OCI-LY7 (cell line): Measurements from ENCODE around the gene LOXHD1. TPM values are rescaled to one million over a fixed set of nuclear protein-coding genes. Genes with fewer than 3 reads are reported as not detected.

Experiments used
- BruUV-seq: library from RNA; stranded (reverse); fragments of 400-500 nt; replicated peaks from 2 replicates; lab custom pipeline; 2021; lab: Mats Ljungman, UMichigan
- CTCF ChIA-PET: fragments of 300-600 bp; sonication (Branson Sonifier 250); formaldehyde crosslinking; loops from one replicate; lab custom pipeline; 2022; ENCODE audit warnings: antibody characterized with exemption; ENCODE audit not compliant: unreplicated experiment; lab: Charles Lee
- POLR2A ChIA-PET: fragments of 300-600 bp; sonication (Branson Sonifier 250); formaldehyde crosslinking; loops from one replicate; lab custom pipeline; 2022; ENCODE audit warnings: antibody characterized with exemption; lab: Charles Lee
- DNase-seq: peaks from one replicate; pipeline ENCODE4 v3.0.0-alpha.2; 2015; ENCODE audit warnings: low spot score
- H2AFZ ChIP-seq: fragments of 200-600 bp; sonication (generic), shearing (Covaris generic); 2 replicates; pipeline ENCODE4 v1.6.1; 2014; ENCODE audit warnings: mild to moderate bottlenecking, antibody characterized with exemption, low read length, moderate library complexity
- H3K27ac ChIP-seq: fragments of 200-600 bp; sonication (generic); 2 replicates; pipeline ENCODE4 v1.5.1; 2014; ENCODE audit warnings: mixed run types, low read depth, mild to moderate bottlenecking, moderate library complexity, low read length, inconsistent platforms; ENCODE audit not compliant: poor library complexity, severe bottlenecking
- H3K36me3 ChIP-seq: fragments of 200-600 bp; sonication (generic); 2 replicates; pipeline ENCODE4 v1.6.1; 2014; ENCODE audit warnings: mild to moderate bottlenecking, antibody characterized with exemption, low read length, moderate library complexity, mixed read lengths; ENCODE audit not compliant: insufficient read depth
- H3K4me1 ChIP-seq: fragments of 200-600 bp; sonication (generic); 2 replicates; pipeline ENCODE4 v1.5.1; 2014; ENCODE audit warnings: mild to moderate bottlenecking, low read length; ENCODE audit not compliant: insufficient read depth, poor library complexity, severe bottlenecking
- H3K4me2 ChIP-seq: fragments of 200-600 bp; sonication (generic); 2 replicates; pipeline ENCODE4 v1.6.1; 2014; ENCODE audit warnings: mild to moderate bottlenecking, low read length
- H3K4me3 ChIP-seq: fragments of 200-600 bp; sonication (generic); 2 replicates; pipeline ENCODE4 v1.5.1; 2014; ENCODE audit warnings: mild to moderate bottlenecking, low read depth, low read length; ENCODE audit not compliant: poor library complexity, severe bottlenecking
- H3K79me2 ChIP-seq: fragments of 200-600 bp; sonication (generic); 2 replicates; pipeline ENCODE4 v1.6.1; 2016; ENCODE audit warnings: low read depth, mild to moderate bottlenecking, low read length, moderate library complexity, mixed read lengths; ENCODE audit not compliant: insufficient read depth
- H3K9me2 ChIP-seq: fragments of 200-600 bp; sonication (generic); 2 replicates; pipeline ENCODE4 v1.6.1; 2016; ENCODE audit warnings: mild to moderate bottlenecking, low read length, mixed read lengths; ENCODE audit not compliant: insufficient read depth
- H3K9me3 ChIP-seq: fragments of 200-600 bp; sonication (generic); 2 replicates; pipeline ENCODE4 v1.6.1; 2014; ENCODE audit warnings: mild to moderate bottlenecking, mixed run types, low read length, mixed read lengths
- H4K20me1 ChIP-seq: fragments of 200-600 bp; sonication (generic); 2 replicates; pipeline ENCODE4 v1.6.1; 2014; ENCODE audit warnings: mild to moderate bottlenecking, antibody characterized with exemption, low read length, moderate library complexity, mixed read lengths; ENCODE audit not compliant: insufficient read depth
- EZH2phosphoT487 ChIP-seq: fragments of 200-600 bp; sonication (generic); IDR thresholded peaks from 2 replicates; pipeline ENCODE4 v1.6.1; 2018; ENCODE audit warnings: low read depth, borderline replicate concordance, mild to moderate bottlenecking, mixed run types, antibody characterized with exemption, low read length, moderate library complexity, mixed read lengths
- intact Hi-C: fragments of 100-400 bp; cut with micrococcal nuclease; formaldehyde crosslinking; loops from one replicate; pipeline ENCODE4 v1.10.0; 2022; ENCODE audit not compliant: unreplicated experiment
- total RNA-seq, 2 experiments: library from RNA; depleted of rRNA in 1 of 2; stranded (reverse); fragments of >200 nt in 1 of 2; shearing (Covaris generic) in 1 of 2; gene quantifications; 2 replicates each; pipeline ENCODE4 v1.2.3, GENCODE V29; 2014 to 2022
- TF ChIP-seq, protein P1 (sequence below): fragments of 200-600 bp; sonication (generic); conservative IDR thresholded peaks from 2 replicates; pipeline ENCODE4 v1.5.1; 2014; ENCODE audit warnings: mild to moderate bottlenecking, antibody characterized with exemption, low read length, moderate library complexity, mixed read lengths

Gene LOXHD1
- total RNA-seq, 2 experiments from 2014 or later: not detected

DNA sequence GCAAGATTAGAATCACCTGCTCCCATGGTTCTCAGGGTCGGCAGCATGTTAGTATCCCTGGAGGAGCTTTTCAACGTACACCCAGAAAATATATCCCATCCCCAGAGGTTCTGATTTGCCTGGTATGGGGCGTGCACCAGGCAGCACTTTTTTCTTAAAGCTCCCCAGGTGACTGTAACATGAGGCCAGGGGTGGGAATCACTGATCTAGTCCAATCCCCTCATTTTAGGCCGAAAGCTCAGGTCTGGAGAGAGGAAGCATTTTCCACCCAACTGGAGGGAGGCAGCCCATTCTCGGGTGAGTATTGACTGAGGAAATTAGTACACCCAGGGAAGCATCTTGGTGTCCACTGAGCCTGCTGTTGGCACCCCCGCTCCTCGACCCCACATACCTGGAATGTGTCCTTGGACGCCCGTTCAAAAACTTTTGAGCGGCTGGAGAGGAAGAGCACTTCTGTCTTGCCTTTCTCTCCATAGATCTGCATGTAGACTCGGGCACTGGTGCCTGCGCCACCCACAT, 94.3 kb downstream of the LOXHD1 start:
- no peaks in the 10 kb centered on the region for H3K36me3 ChIP-seq
- POLR2A ChIA-PET: no interaction called here
- no peaks in the 10 kb centered on the region for H3K4me1 ChIP-seq
- H4K20me1 ChIP-seq: no peaks in the 10 kb centered on the region
- TF ChIP-seq EZH2phosphoT487: no peak
- TF ChIP-seq, protein P1, sequence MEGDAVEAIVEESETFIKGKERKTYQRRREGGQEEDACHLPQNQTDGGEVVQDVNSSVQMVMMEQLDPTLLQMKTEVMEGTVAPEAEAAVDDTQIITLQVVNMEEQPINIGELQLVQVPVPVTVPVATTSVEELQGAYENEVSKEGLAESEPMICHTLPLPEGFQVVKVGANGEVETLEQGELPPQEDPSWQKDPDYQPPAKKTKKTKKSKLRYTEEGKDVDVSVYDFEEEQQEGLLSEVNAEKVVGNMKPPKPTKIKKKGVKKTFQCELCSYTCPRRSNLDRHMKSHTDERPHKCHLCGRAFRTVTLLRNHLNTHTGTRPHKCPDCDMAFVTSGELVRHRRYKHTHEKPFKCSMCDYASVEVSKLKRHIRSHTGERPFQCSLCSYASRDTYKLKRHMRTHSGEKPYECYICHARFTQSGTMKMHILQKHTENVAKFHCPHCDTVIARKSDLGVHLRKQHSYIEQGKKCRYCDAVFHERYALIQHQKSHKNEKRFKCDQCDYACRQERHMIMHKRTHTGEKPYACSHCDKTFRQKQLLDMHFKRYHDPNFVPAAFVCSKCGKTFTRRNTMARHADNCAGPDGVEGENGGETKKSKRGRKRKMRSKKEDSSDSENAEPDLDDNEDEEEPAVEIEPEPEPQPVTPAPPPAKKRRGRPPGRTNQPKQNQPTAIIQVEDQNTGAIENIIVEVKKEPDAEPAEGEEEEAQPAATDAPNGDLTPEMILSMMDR: no peak
- H3K9me2 ChIP-seq: no peaks in the 10 kb centered on the region
- no peaks in the 10 kb centered on the region for H3K79me2 ChIP-seq
- intact Hi-C loops: no loop called here
- H2AFZ ChIP-seq: no peak overlapping the region
- no peak overlapping the region for H3K4me2 ChIP-seq
- no peak for DNase-seq
- no TSS peak for BruUV-seq
- H3K27ac ChIP-seq: no peak overlapping the region
- H3K4me3 ChIP-seq: no peak overlapping the region
- no peaks in the 10 kb centered on the region for H3K9me3 ChIP-seq
- CTCF ChIA-PET: no interaction called here

DNA sequence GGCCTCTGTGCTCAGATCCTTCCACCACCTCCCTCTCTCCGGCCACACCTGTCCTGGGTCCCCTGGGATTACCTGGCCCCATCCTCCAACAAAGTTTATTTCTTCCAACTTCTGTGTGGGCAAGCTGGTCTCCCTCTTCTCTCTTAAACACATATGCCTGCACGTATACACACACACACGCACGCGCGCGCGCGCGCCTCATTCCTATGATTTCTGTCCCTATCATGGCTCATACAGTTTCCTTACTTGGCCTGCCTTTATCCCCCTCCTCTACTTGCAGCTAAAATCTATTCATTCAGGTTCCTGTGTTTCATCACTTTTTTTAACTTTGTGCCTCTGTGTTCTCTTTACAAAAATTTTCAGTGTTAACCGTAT, 96.4 kb downstream of the LOXHD1 start:
- H3K4me1 ChIP-seq: no peaks in the 10 kb centered on the region
- no peak for DNase-seq
- H2AFZ ChIP-seq: no peak overlapping the region
- ChIA-PET POLR2A (no interaction called here), CTCF (no interaction called here)
- no TSS peak for BruUV-seq
- H3K4me3 ChIP-seq: no peak overlapping the region
- H3K79me2 ChIP-seq: no peaks in the 10 kb centered on the region
- no peaks in the 10 kb centered on the region for H3K9me3 ChIP-seq
- H3K4me2 ChIP-seq: no peak overlapping the region
- H3K27ac ChIP-seq: no peak overlapping the region
- H3K36me3 ChIP-seq: no peaks in the 10 kb centered on the region
- intact Hi-C loops: no loop called here
- H3K9me2 ChIP-seq: no peaks in the 10 kb centered on the region
- H4K20me1 ChIP-seq: no peaks in the 10 kb centered on the region
- no peak for TF ChIP-seq EZH2phosphoT487
- TF ChIP-seq, protein P1: no peak

DNA sequence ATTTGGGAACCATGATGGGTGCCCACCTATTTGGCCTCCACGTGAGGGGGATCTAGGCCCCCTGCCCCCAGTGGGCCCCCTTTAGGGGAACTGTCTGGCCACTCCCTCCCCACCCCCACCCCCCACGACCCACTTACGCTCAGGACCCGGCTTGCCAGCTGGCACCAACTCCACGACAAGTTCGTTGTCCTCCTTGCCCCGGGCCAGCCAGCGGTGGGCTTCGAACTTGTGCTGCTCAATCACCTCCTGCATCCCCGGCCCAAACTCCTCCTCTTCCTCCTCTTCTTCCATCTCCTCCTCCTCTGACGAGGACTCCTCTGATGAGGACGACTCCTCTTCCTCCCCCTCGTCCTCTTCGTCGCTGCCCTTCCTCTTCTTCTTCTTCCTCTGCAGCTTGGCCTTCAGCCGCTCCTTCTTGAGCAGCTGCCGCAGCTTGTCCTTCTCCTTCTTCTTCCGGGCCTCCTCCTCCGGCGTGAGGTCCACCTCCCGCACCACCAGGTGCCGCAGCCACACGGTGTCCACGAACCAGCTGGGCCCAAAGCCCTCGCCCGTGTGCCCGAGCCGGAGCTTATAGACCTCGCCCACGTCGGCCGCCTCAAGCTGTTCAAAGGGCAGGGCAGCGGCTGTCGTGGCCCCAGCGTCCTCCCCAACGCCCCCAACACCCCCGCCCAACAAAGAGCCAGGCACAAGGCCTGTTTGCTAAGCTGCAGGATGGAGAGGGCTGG, 96.9 kb downstream of the LOXHD1 start:
- Histone ChIP-seq H3K79me2 (no peaks in the 10 kb centered on the region), H3K4me2 (no peak overlapping the region), H3K9me2 (no peaks in the 10 kb centered on the region), H3K36me3 (no peaks in the 10 kb centered on the region), H3K27ac (no peak overlapping the region), H3K4me1 (no peaks in the 10 kb centered on the region), H4K20me1 (no peaks in the 10 kb centered on the region), H3K9me3 (no peaks in the 10 kb centered on the region), H3K4me3 (no peak overlapping the region), H2AFZ (no peak overlapping the region)
- CTCF ChIA-PET: no interaction called here
- TF ChIP-seq, protein P1: no peak
- TF ChIP-seq EZH2phosphoT487: no peak
- BruUV-seq: no TSS peak
- POLR2A ChIA-PET: no interaction called here
- intact Hi-C loops: no loop called here
- no peak for DNase-seq
